Measurements from ENCODE around the gene PPP4R1.

- TF ChIP-seq CTCF (IDR thresholded peaks at IDR 0.05): no peak
- TF ChIP-seq POLR2A (IDR thresholded peaks at IDR 0.05): no peak
Measured at GRCh38 chr18:9568186-9568585, 46.2 kb downstream of the PPP4R1 start.
